Retinal pigment epithelial cell (primary cell): Measurements from ENCODE around the gene ARHGEF11.

Experiments
- DNase-seq: peaks from one replicate; pipeline ENCODE4 v3.0.0-alpha.2; 2010; ENCODE audit warnings: low read depth
- H3K4me3 ChIP-seq: 2 replicates; pipeline ENCODE4 v1.5.1; 2011; ENCODE audit warnings: mild to moderate bottlenecking, low read length, control low read depth, moderate library complexity
- CTCF ChIP-seq: conservative IDR thresholded peaks from 2 replicates; pipeline ENCODE4 v1.5.1; 2011; ENCODE audit warnings: low read depth, low read length, control low read depth, inconsistent platforms

ARHGEF11 gene

GRCh38 chr1:156936191-156936590, 109.4 kb downstream of the ARHGEF11 start:
- no peak for TF ChIP-seq CTCF
- no peak for DNase-seq
- H3K4me3 ChIP-seq, result no peak overlapping the region

- no peak for TF ChIP-seq CTCF
- H3K4me3 ChIP-seq, result no peak overlapping the region
- no peak for DNase-seq
These were observed 109.9 kb downstream of the ARHGEF11 start for GRCh38 chr1:156935505-156936128.

- no peak overlapping the region for H3K4me3 ChIP-seq
- no peak for DNase-seq
- TF ChIP-seq CTCF, result no peak
These were observed 112.4 kb downstream of the ARHGEF11 start for GRCh38 chr1:156933136-156933535.

GRCh38 chr1:156931974-156932710, 113.4 kb downstream of the ARHGEF11 start:
- DNase-seq, result no peak
- H3K4me3 ChIP-seq, result no peak overlapping the region
- no peak for TF ChIP-seq CTCF

GRCh38 chr1:156931211-156931952, 114.2 kb downstream of the ARHGEF11 start:
- no peak for TF ChIP-seq CTCF
- DNase-seq, result no peak
- no peak overlapping the region for H3K4me3 ChIP-seq

GRCh38 chr1:156930483-156930882, 115.1 kb downstream of the ARHGEF11 start:
- no peak for DNase-seq
- no peak overlapping the region for H3K4me3 ChIP-seq
- TF ChIP-seq CTCF, result no peak
